OCI-LY7 (cell line): Measurements from ENCODE around the gene QPCTL. TPM values are rescaled to one million over a fixed set of nuclear protein-coding genes. Genes with fewer than 3 reads are reported as not detected.

Source experiments
- BruUV-seq: library from RNA; stranded (reverse); fragments of 400-500 nt; replicated peaks from 2 replicates; lab custom pipeline; 2021; lab: Mats Ljungman, UMichigan
- CTCF ChIA-PET: fragments of 300-600 bp; sonication (Branson Sonifier 250); formaldehyde crosslinking; loops from one replicate; lab custom pipeline; 2022; ENCODE audit warnings: antibody characterized with exemption; ENCODE audit not compliant: unreplicated experiment; lab: Charles Lee
- POLR2A ChIA-PET: fragments of 300-600 bp; sonication (Branson Sonifier 250); formaldehyde crosslinking; loops from one replicate; lab custom pipeline; 2022; ENCODE audit warnings: antibody characterized with exemption; lab: Charles Lee
- DNase-seq: peaks from one replicate; pipeline ENCODE4 v3.0.0-alpha.2; 2015; ENCODE audit warnings: low spot score
- H2AFZ ChIP-seq: fragments of 200-600 bp; sonication (generic), shearing (Covaris generic); 2 replicates; pipeline ENCODE4 v1.6.1; 2014; ENCODE audit warnings: mild to moderate bottlenecking, antibody characterized with exemption, low read length, moderate library complexity
- H3K27ac ChIP-seq: fragments of 200-600 bp; sonication (generic); 2 replicates; pipeline ENCODE4 v1.5.1; 2014; ENCODE audit warnings: mixed run types, low read depth, mild to moderate bottlenecking, moderate library complexity, low read length, inconsistent platforms; ENCODE audit not compliant: poor library complexity, severe bottlenecking
- H3K36me3 ChIP-seq: fragments of 200-600 bp; sonication (generic); 2 replicates; pipeline ENCODE4 v1.6.1; 2014; ENCODE audit warnings: mild to moderate bottlenecking, antibody characterized with exemption, low read length, moderate library complexity, mixed read lengths; ENCODE audit not compliant: insufficient read depth
- H3K4me1 ChIP-seq: fragments of 200-600 bp; sonication (generic); 2 replicates; pipeline ENCODE4 v1.5.1; 2014; ENCODE audit warnings: mild to moderate bottlenecking, low read length; ENCODE audit not compliant: insufficient read depth, poor library complexity, severe bottlenecking
- H3K4me2 ChIP-seq: fragments of 200-600 bp; sonication (generic); 2 replicates; pipeline ENCODE4 v1.6.1; 2014; ENCODE audit warnings: mild to moderate bottlenecking, low read length
- H3K4me3 ChIP-seq: fragments of 200-600 bp; sonication (generic); 2 replicates; pipeline ENCODE4 v1.5.1; 2014; ENCODE audit warnings: mild to moderate bottlenecking, low read depth, low read length; ENCODE audit not compliant: poor library complexity, severe bottlenecking
- H3K79me2 ChIP-seq: fragments of 200-600 bp; sonication (generic); 2 replicates; pipeline ENCODE4 v1.6.1; 2016; ENCODE audit warnings: low read depth, mild to moderate bottlenecking, low read length, moderate library complexity, mixed read lengths; ENCODE audit not compliant: insufficient read depth
- H3K9me2 ChIP-seq: fragments of 200-600 bp; sonication (generic); 2 replicates; pipeline ENCODE4 v1.6.1; 2016; ENCODE audit warnings: mild to moderate bottlenecking, low read length, mixed read lengths; ENCODE audit not compliant: insufficient read depth
- H3K9me3 ChIP-seq: fragments of 200-600 bp; sonication (generic); 2 replicates; pipeline ENCODE4 v1.6.1; 2014; ENCODE audit warnings: mild to moderate bottlenecking, mixed run types, low read length, mixed read lengths
- H4K20me1 ChIP-seq: fragments of 200-600 bp; sonication (generic); 2 replicates; pipeline ENCODE4 v1.6.1; 2014; ENCODE audit warnings: mild to moderate bottlenecking, antibody characterized with exemption, low read length, moderate library complexity, mixed read lengths; ENCODE audit not compliant: insufficient read depth
- EZH2phosphoT487 ChIP-seq: fragments of 200-600 bp; sonication (generic); IDR thresholded peaks from 2 replicates; pipeline ENCODE4 v1.6.1; 2018; ENCODE audit warnings: low read depth, borderline replicate concordance, mild to moderate bottlenecking, mixed run types, antibody characterized with exemption, low read length, moderate library complexity, mixed read lengths
- intact Hi-C: fragments of 100-400 bp; cut with micrococcal nuclease; formaldehyde crosslinking; loops from one replicate; pipeline ENCODE4 v1.10.0; 2022; ENCODE audit not compliant: unreplicated experiment
- microRNA-seq: library from miRNA; unstranded; fragments of <30 nt; microRNA quantifications from one replicate; pipeline ENCODE4 v1.2.0, GENCODE V29; 2022; ENCODE audit warnings: borderline replicate concordance
- small RNA-seq: library from RNA; depleted of rRNA; stranded (forward); fragments of <200 nt; gene quantifications from one replicate; pipeline ENCODE3, GENCODE V24; 2014
- total RNA-seq, 2 experiments: library from RNA; depleted of rRNA in 1 of 2; stranded (reverse); fragments of >200 nt in 1 of 2; shearing (Covaris generic) in 1 of 2; gene quantifications; 2 replicates each; pipeline ENCODE4 v1.2.3, GENCODE V29; 2014 to 2022
- TF ChIP-seq, protein P1 (sequence below): fragments of 200-600 bp; sonication (generic); conservative IDR thresholded peaks from 2 replicates; pipeline ENCODE4 v1.5.1; 2014; ENCODE audit warnings: mild to moderate bottlenecking, antibody characterized with exemption, low read length, moderate library complexity, mixed read lengths

QPCTL gene
- total RNA-seq, 2 experiments from 2014 or later: 24.8 to 26.3 TPM

- H3K4me1 ChIP-seq: peaks cover 3% of the 10 kb centered on the region
- no TSS peak for BruUV-seq
- H3K9me3 ChIP-seq: no peaks in the 10 kb centered on the region
- intact Hi-C loops: no loop called here
- ChIA-PET CTCF (interaction anchor here (0.6 kb wide), 1 partner anchor 86 kb away, joined by 4 read pairs; no protein-coding TSS in a partner anchor), POLR2A (no interaction called here)
- H3K4me3 ChIP-seq: no peak overlapping the region
- no peak overlapping the region for H3K27ac ChIP-seq
- peak; percentile 47 for DNase-seq
- no peaks in the 10 kb centered on the region for H3K36me3 ChIP-seq
- no peaks in the 10 kb centered on the region for H3K79me2 ChIP-seq
- no peak overlapping the region for H3K4me2 ChIP-seq
- H2AFZ ChIP-seq: peak overlapping the region; percentile 36; the same call in 1 of the 2 replicates
- H4K20me1 ChIP-seq: no peaks in the 10 kb centered on the region
- TF ChIP-seq EZH2phosphoT487: no peak
- TF ChIP-seq, protein P1, sequence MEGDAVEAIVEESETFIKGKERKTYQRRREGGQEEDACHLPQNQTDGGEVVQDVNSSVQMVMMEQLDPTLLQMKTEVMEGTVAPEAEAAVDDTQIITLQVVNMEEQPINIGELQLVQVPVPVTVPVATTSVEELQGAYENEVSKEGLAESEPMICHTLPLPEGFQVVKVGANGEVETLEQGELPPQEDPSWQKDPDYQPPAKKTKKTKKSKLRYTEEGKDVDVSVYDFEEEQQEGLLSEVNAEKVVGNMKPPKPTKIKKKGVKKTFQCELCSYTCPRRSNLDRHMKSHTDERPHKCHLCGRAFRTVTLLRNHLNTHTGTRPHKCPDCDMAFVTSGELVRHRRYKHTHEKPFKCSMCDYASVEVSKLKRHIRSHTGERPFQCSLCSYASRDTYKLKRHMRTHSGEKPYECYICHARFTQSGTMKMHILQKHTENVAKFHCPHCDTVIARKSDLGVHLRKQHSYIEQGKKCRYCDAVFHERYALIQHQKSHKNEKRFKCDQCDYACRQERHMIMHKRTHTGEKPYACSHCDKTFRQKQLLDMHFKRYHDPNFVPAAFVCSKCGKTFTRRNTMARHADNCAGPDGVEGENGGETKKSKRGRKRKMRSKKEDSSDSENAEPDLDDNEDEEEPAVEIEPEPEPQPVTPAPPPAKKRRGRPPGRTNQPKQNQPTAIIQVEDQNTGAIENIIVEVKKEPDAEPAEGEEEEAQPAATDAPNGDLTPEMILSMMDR: peak; percentile 73
- no peaks in the 10 kb centered on the region for H3K9me2 ChIP-seq
These were observed 61.1 kb downstream of the QPCTL start for GRCh38 chr19:45753548-45753947.

Small RNAs within 50 kb of the gene (microRNA-seq; reads per million reads assigned to microRNA genes)
- gene MIR642A: not detected
- not detected for gene MIR642B

Small RNAs within 50 kb of the gene (small RNA-seq; reads per million reads assigned to genes)
- gene MIR642A: not detected
- not detected for gene RN7SL836P

Other genes starting within 250 kb of the QPCTL start
- 1.2 and 2.3 TPM in 2 replicates for gene FOSB, start 224.7 kb upstream of the QPCTL start, total RNA-seq (2014; rRNA removed; shearing (Covaris generic))
- gene FOSB, start 224.7 kb upstream of the QPCTL start, total RNA-seq (2022): 2.1 and 2.4 TPM in 2 replicates
- gene RTN2, start 195.6 kb upstream of the QPCTL start, total RNA-seq (2014; rRNA removed; shearing (Covaris generic)): 1.5 and 8.6 TPM in 2 replicates
- gene RTN2, start 195.6 kb upstream of the QPCTL start, total RNA-seq (2022): 7.6 and 9.1 TPM in 2 replicates
- 1.4 and 1.6 TPM in 2 replicates for gene PPM1N, start 194.2 kb upstream of the QPCTL start, total RNA-seq (2014; rRNA removed; shearing (Covaris generic))
- gene PPM1N, start 194.2 kb upstream of the QPCTL start, total RNA-seq (2022): 2.8 and 2.9 TPM in 2 replicates
- 37.4 and 62.8 TPM in 2 replicates for gene VASP, start 185.2 kb upstream of the QPCTL start, total RNA-seq (2014; rRNA removed; shearing (Covaris generic))
- gene VASP, start 185.2 kb upstream of the QPCTL start, total RNA-seq (2022): 39.6 and 51.6 TPM in 2 replicates
- 4.4 and 5.8 TPM in 2 replicates for gene OPA3, start 107.9 kb upstream of the QPCTL start, total RNA-seq (2014; rRNA removed; shearing (Covaris generic))
- gene OPA3, start 107.9 kb upstream of the QPCTL start, total RNA-seq (2022): 10.6 and 12.0 TPM in 2 replicates
- gene GPR4, start 90.5 kb upstream of the QPCTL start, total RNA-seq (2014; rRNA removed; shearing (Covaris generic)): 0.38 TPM in 1 of 2 replicates, not detected in the other
- not detected in 2 replicates for gene GPR4, start 90.5 kb upstream of the QPCTL start, total RNA-seq (2022)
- 23.6 and 26.1 TPM in 2 replicates for gene EML2, start 53.3 kb upstream of the QPCTL start, total RNA-seq (2014; rRNA removed; shearing (Covaris generic))
- gene EML2, start 53.3 kb upstream of the QPCTL start, total RNA-seq (2022): 47.5 and 52.5 TPM in 2 replicates
- gene GIPR, start 24.4 kb upstream of the QPCTL start, total RNA-seq (2014; rRNA removed; shearing (Covaris generic)): 6.6 and 7.9 TPM in 2 replicates
- 23.3 and 24.6 TPM in 2 replicates for gene GIPR, start 24.4 kb upstream of the QPCTL start, total RNA-seq (2022)
- 774 and 848 TPM in 2 replicates for gene SNRPD2, start 713 bp upstream of the QPCTL start, total RNA-seq (2014; rRNA removed; shearing (Covaris generic))
- 518 and 523 TPM in 2 replicates for gene SNRPD2, start 713 bp upstream of the QPCTL start, total RNA-seq (2022)
- gene FBXO46, start 38.2 kb downstream of the QPCTL start, total RNA-seq (2014; rRNA removed; shearing (Covaris generic)): 23.9 and 27.5 TPM in 2 replicates
- 31.7 and 32.2 TPM in 2 replicates for gene FBXO46, start 38.2 kb downstream of the QPCTL start, total RNA-seq (2022)
- not detected in 2 replicates for gene MEIOSIN, start 40.8 kb downstream of the QPCTL start, total RNA-seq (2014; rRNA removed; shearing (Covaris generic))
- gene MEIOSIN, start 40.8 kb downstream of the QPCTL start, total RNA-seq (2022): not detected in 2 replicates
- gene SIX5, start 76.6 kb downstream of the QPCTL start, total RNA-seq (2014; rRNA removed; shearing (Covaris generic)): 9.4 and 10.2 TPM in 2 replicates
- 15.2 and 18.6 TPM in 2 replicates for gene SIX5, start 76.6 kb downstream of the QPCTL start, total RNA-seq (2022)
- gene DMPK, start 89.8 kb downstream of the QPCTL start, total RNA-seq (2014; rRNA removed; shearing (Covaris generic)): 12.8 and 14.9 TPM in 2 replicates
- 34.7 and 46.9 TPM in 2 replicates for gene DMPK, start 89.8 kb downstream of the QPCTL start, total RNA-seq (2022)
- 27.1 and 43.2 TPM in 2 replicates for gene DMWD, start 100.2 kb downstream of the QPCTL start, total RNA-seq (2014; rRNA removed; shearing (Covaris generic))
- gene DMWD, start 100.2 kb downstream of the QPCTL start, total RNA-seq (2022): 44.0 and 57.3 TPM in 2 replicates
- gene RSPH6A, start 122.6 kb downstream of the QPCTL start, total RNA-seq (2014; rRNA removed; shearing (Covaris generic)): 0.16 and 0.21 TPM in 2 replicates
- gene RSPH6A, start 122.6 kb downstream of the QPCTL start, total RNA-seq (2022): 0.63 and 0.72 TPM in 2 replicates
- 84.4 and 116 TPM in 2 replicates for gene SYMPK, start 170.5 kb downstream of the QPCTL start, total RNA-seq (2014; rRNA removed; shearing (Covaris generic))
- 118 and 133 TPM in 2 replicates for gene SYMPK, start 170.5 kb downstream of the QPCTL start, total RNA-seq (2022)
- gene FOXA3, start 171.7 kb downstream of the QPCTL start, total RNA-seq (2014; rRNA removed; shearing (Covaris generic)): not detected in 2 replicates
- gene FOXA3, start 171.7 kb downstream of the QPCTL start, total RNA-seq (2022): 0.57 TPM in 1 of 2 replicates, not detected in the other
- 47.4 and 53.5 TPM in 2 replicates for gene IRF2BP1, start 193.5 kb downstream of the QPCTL start, total RNA-seq (2014; rRNA removed; shearing (Covaris generic))
- gene IRF2BP1, start 193.5 kb downstream of the QPCTL start, total RNA-seq (2022): 25.4 and 30.9 TPM in 2 replicates
- 5.2 and 5.3 TPM in 2 replicates for gene MYPOP, start 209.9 kb downstream of the QPCTL start, total RNA-seq (2014; rRNA removed; shearing (Covaris generic))
- 15.6 and 16.1 TPM in 2 replicates for gene MYPOP, start 209.9 kb downstream of the QPCTL start, total RNA-seq (2022)
- gene NANOS2, start 222.1 kb downstream of the QPCTL start, total RNA-seq (2014; rRNA removed; shearing (Covaris generic)): not detected in 2 replicates
- not detected in 2 replicates for gene NANOS2, start 222.1 kb downstream of the QPCTL start, total RNA-seq (2022)